SU-DHL-6 (cell line): Measurements from ENCODE around the gene ANKRD29.

ENCODE experiments used
- EZH2phosphoT487 ChIP-seq: fragments of 200-600 bp; sonication (generic), shearing (Covaris generic); conservative IDR thresholded peaks from 2 replicates; pipeline ENCODE4 v1.6.1; 2018; ENCODE audit warnings: mild to moderate bottlenecking, antibody characterized with exemption, low read length, moderate library complexity, mixed read lengths
- TF ChIP-seq, protein P1 (sequence below): fragments of 200-600 bp; sonication (generic); IDR thresholded peaks from one replicate; pipeline ENCODE4 v1.5.1; 2017; ENCODE audit warnings: antibody characterized with exemption, mild to moderate bottlenecking, low read length, moderate library complexity; ENCODE audit not compliant: insufficient read depth, poor library complexity, severe bottlenecking

DNA sequence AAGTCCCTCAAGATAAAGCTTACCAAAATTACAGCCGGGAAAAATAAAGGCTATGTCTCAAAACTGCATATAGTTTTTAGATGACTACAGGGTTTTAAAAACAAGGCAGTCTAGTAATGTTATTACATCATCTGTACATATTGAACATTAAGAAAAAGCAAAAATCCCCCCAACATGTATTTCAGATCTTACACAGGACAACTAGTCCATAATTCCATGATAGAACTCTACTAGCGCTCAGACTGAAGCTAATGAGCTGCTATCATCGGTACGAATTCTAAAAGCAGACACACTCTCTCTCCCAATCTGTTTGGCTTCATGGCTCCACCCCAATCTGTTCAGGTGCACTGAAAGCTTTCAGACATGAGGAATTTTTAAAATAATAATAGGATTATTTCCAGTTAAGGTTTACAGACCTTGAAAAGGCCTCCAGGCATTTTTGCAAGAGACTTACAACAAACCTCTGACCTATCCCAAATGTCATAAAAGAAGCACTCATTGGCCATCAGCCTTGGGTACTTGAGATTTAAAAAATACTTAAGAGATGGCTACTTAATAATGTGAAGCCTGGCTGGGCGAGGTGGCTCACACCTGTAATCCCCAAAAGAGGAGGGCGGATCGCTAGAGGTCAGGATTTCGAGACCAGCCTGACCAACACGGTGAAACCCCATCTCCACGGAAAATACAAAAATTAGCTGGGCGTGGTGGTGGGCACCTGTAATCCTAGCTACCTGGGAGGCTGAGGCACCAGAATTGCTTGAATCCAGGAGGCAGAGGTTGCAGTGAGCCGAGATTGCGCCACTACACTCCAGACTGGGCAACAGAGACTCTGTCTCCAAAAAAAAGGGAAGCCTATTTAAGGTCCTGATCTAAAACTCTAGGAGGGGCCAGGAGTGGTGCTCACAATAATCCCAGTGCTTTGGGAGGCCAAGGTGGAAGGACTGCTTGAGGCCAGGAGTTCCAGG lies 78.4 kb downstream of the ANKRD29 start:
- TF ChIP-seq, protein P1, sequence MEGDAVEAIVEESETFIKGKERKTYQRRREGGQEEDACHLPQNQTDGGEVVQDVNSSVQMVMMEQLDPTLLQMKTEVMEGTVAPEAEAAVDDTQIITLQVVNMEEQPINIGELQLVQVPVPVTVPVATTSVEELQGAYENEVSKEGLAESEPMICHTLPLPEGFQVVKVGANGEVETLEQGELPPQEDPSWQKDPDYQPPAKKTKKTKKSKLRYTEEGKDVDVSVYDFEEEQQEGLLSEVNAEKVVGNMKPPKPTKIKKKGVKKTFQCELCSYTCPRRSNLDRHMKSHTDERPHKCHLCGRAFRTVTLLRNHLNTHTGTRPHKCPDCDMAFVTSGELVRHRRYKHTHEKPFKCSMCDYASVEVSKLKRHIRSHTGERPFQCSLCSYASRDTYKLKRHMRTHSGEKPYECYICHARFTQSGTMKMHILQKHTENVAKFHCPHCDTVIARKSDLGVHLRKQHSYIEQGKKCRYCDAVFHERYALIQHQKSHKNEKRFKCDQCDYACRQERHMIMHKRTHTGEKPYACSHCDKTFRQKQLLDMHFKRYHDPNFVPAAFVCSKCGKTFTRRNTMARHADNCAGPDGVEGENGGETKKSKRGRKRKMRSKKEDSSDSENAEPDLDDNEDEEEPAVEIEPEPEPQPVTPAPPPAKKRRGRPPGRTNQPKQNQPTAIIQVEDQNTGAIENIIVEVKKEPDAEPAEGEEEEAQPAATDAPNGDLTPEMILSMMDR = no peak
- TF ChIP-seq EZH2phosphoT487 = no peak
